Activated naive CD4-positive, alpha-beta T cell treated with anti-CD3 and anti-CD28 coated beads, Interleukin-2, amount 50 U/mL, for 16 hours (primary cell): ENCODE measurements around the gene MYL9.

Experiments
- DNase-seq: peaks from one replicate; pipeline ENCODE4 v3.0.0-alpha.2; 2020

The MYL9 gene

DNA sequence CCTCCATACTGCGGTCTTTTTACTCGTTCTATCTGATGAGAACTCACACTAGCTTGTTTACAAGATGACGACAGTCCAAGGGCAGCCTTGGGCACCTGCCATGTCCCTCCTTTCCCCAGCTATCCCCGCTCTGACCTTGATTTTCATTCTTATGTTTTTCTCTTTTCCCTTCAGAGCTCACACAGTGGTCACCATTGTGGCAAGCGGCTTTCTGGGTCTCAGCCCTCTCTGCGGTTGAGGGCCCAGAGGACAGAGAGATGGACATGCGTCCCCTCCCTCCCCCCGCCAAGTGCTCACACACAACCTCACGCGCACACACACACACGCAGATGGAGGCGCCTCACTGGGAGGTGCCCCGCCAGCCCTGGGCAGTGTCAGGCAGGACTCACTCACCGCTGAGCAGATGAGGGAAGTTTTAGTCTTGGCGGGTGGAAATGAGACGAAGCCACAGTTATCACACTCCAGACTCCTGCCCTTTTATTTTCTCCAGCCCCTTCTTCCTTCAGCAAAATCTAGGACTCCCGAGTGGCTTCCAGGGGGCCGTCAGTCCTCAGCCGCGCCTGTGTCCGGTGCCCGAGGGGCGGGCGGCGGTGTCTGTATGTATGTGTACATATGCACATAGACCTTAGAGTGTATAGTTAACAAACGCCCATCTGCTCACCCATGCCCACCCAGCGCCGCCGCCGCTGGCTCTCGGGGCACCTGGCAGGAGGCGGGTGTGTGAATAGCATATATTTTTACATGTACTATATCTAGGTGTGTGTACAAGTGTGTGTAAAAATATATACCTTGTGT lies 13.8 kb upstream of the MYL9 start:
- no peak for DNase-seq

DNA sequence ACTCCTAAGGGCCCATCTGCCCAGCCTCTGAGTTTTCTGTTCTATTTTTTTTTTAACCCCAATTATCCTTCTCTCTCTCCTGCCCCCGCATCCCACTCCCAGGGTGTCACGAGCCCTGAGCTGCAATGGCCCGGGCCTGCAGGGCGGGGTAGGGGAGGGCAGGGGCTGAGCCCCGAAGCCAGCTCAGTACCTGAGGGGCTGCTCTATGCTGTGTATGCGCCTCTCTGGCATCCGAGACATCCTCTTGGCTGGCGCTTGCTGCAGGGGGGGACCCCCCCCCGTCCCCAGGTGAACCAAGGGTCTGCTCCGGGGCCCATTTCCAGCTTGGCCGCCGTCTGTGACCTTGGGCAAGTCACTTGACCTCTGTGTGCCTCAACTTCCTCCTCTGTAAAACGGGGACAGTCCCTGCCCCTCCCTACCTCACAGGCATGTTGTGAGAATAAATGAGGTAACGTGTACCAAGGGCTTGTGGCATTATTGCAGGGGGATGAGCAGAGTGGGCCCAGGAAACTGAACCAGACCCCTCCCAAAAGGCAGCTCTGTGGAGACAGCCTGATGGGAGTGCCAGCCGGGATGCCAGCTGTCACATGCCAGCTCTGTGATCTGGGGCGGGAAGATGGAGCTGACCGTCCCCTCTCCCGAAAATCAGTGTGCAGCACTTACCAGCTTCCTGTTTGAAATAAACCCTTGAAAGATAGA lies 13.0 kb upstream of the MYL9 start:
- DNase-seq = no peak

DNA sequence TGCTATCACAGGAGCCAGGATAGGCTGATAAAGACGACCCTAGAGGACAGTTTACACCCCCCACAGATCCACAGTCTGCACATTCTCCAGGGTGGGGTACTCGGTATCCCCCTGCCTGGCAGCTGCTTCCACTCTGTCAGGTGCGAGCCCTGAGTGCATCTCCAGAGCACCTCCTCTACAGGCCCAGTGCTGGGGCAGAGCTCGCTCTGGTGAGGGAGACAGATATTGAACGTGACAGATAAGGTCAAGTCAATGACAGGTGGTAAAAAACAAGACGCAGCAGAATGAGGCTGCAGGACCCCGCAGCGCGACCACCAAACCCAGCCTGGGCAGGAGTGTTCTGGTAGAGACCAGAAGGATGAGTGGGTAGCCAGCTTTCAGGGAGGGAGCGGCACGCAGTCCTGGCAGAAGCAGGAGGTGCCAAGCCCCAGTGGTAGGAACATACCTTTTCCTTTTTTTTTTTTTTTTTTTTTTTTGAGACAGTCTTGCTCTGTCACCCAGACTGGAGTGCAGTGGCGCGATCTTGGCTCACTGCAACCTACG lies 12.4 kb upstream of the MYL9 start:
- no peak for DNase-seq

DNA sequence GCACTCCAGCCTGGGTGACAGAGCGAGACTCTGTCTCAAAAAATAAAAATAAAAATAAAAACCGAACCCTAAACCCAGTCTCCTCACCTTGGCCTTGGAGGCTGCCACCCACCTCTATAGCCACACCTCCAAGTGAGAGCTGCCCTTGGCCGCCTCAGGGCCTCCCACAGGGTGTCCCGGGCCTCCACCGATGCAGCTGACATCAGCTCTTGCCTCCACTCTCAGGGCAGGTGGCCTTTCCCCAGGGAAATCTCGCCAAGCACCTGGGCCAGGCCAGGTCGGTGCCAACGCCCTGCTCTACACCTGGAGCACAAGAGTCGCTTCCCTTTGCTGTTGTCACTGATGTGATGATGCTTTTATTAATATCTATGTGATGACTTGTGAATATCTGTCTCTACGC lies 8.9 kb upstream of the MYL9 start:
- DNase-seq = no peak

DNA sequence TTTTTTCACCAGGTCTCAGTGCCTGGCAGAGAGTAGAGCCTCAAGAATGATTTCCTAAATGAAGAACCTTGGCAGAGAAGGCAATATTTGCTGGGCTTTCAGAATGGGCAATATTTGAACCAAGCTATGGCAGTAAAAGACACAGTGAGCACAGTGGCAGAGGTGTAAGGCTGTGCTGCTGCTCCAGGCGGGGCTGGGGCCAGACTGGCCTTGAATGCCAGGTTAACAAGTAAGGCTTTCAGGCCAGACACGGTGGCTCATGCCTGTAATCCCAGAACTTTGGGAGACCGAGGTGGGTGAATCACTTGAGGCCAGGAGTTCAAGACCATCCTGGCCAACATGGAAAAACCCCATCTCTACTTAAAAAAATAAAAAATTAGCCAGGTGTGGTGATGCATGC lies 8.5 kb upstream of the MYL9 start:
- no peak for DNase-seq

DNA sequence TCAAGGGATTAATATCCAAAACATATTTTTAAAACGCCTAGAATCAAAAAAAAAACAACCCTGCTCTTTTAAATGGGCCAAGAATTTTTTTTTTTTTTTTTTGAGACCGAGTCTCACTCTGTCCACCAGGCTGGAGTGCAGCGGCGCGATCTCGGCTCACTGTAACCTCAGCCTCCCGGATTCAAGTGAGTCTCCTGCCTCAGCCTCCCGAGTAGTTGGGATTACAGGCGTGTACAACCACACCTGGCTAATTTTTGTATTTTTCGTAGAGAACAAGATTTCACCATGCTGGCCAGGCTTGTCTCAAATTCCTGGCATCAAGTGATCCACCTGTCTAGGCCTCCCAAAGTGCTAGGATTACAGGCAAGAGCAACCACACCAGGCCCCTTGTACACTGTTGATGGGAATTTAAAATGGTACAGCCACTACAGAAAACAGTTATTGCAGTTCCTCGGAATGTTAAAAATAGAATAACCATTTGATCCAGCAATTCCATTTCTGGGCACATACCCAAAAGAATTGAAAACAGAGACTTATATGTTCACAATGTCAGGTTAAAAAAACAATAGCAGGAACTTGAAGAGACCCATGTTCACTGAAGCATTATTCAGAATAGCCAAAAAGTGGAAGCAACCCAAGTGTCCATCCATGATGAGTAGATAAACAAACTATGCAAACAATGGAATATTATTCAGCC lies 3.1 kb upstream of the MYL9 start:
- DNase-seq = no peak

DNA sequence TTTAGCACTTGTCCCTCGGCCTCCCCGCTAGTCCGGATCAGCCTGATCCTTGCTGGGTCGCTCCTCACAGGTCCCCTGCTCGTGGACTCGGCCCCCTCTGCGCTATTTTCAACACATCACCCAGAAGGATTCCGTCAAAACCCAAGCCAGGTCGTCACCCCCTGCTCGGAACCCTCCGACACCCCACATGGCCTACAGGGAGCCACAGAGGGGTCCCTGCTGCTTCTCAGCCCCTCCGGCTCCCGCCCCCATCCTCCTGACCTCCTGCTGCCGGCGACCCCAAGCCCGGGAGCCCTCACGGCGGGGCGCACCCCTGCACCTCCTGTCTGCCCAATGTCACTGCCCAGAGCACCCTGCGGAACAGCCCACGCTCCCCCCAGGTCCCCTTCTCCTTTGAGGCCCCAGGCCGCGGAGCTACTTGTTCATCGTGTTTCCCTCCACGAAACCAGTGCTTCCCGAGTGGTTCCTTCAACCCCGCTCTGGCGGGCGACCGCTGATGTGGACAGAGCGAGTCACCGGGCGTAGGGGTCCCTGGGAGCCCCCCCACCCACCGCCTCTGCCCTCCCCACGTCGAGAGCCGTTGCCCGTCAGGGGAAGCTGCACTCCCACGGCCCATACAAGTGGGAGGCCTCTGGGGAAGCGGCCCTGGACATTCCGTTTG lies 638 bp upstream of the MYL9 start:
- DNase-seq = no peak

DNA sequence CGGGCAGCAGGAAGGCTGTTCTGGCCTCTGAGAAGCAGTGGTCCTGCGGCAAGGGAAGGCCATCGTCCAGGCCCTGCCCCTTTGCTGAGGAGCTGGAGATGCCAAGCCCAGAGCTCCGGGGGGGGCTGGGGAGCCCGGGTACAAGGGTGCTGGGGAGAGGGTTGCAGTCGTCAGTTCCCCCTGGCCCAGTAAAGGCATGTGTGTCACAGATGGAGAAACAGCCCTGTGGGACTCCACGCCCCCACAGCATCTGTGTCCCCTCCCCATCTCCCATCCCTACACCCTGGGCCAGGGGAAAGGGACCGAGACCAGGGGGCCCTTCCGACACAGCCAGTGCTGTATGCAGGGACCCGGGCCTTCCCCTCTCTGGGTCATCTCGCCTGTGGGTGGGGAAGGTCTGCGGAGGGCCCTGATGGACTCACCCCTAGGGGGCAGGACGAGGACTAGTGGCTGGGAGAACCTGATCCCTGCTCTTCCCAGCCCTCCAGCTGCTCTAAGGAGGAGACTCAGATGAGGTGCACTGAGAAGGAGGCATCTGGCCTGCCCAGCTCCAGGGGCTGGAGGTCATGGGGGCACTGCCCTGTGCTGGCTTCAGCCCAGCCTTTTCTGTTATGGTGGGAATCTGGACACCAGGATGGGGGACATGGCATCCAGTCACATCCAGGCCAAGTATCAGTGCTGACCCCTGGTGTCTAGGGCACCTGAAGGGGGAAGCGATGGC lies 609 bp downstream of the MYL9 start:
- no peak for DNase-seq

DNA sequence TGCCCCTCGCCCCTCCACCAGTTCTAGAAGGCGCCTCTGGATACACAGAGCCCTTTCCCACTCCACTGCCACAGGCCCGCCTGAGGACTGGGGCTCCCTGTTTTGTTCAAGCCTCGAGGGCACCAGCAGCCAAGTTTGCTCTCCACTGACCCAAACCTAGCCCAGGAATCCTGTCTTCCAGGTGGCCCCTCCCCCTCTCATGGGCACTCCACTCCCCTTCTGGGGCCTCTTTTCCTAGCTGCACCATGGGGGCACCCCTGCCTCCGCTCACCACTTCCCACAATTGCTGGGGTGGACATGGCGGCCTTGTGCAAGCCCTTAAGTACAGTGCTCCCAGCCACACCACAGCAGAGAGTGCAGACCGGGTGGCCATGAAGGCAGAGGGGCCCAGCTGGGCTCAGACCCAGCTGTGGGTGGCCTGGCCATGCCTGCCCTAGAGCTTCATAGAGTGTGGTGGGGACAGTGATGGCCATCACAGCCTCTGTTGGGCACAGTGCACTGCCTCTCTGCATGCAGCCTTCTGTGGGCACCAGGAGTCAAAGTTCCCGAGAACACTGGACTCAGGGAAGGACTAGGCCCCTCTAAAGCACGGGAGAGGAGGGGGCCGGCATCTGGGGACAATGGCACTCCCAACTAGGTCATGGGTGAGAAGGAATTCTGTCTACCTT lies 1.3 kb downstream of the MYL9 start:
- DNase-seq = no peak

DNA sequence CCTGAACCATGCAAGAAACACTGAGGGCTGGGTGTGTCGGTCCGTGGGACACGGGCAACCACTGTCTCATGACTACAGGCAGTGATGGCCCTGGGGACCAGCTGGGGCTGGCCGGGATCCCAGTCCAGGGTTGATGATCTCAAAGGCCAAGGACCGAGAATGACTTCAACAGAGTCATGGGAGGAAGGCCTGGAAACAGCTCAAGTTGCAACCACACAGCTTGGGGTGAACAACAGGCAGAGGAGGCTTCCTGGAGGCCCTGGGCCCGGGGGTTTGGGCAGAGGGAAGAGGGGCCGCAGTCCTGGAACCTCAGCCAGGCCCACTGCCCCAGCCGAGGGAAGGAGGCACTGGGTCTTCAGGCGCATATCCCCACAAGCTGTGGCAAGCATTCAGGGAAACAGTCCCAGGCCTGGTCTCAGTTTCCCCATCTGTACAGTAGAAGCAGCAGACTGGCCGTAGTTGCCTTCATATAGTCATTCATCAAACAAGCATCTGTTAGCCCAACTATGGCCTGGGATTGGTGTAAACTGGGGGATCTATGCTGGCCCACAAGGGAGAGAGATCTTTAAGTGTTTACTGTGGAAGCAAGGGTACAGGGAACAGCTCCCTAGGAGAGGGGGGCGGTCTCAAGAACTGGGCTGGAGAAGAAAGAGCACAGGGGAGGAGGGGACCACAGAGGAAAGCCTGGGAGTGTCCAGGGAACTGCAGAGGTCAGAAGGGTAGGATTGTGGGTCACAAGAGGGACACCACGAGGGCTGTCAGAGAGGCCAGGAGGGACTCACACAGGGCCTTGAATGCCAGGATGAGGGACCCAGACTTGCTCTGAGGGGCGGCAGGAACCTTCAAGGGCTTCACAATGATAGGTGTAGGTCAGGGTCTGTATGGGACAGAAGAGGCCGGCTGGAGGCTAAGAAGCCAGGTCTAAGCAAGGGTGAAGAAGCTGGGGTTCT lies 2.1 kb downstream of the MYL9 start:
- no peak for DNase-seq

DNA sequence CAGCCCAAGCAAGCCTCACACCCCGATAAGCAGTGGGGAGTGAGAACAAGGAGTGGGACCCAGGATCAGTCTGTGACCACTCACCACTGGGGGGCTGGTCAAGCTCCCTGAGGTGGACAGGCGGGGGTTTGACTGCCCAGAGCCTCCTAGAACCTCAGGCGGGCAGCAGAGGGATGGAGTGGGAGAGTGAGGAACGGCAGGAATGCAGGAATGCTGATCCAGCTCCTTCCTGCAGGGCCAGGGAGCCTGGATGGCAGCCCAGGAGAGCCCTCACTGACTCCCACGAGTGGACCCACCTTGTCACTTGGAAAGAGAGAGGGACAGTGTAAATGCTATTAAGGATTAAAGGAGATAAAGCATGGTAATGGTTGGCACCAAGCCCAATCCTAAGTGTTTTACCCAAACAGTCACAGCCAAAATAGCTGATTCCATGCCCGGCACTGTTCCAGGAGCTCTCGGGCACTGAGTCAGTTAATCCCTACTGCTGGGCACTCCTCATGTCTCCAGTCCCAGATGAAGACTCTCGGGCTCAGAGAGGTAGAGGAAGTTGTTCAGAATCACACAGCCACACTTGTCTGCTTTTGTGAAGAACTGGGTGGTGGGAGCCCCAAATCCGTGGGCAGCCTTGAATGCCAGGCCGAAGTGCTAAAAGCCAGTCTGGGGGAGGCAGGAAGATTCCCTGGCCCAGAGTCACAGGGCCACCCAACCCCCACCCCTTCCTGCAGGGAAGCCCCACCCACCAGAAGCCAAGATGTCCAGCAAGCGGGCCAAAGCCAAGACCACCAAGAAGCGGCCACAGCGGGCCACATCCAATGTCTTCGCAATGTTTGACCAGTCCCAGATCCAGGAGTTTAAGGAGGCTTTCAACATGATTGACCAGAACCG lies 3.1 kb downstream of the MYL9 start:
- DNase-seq = no peak

DNA sequence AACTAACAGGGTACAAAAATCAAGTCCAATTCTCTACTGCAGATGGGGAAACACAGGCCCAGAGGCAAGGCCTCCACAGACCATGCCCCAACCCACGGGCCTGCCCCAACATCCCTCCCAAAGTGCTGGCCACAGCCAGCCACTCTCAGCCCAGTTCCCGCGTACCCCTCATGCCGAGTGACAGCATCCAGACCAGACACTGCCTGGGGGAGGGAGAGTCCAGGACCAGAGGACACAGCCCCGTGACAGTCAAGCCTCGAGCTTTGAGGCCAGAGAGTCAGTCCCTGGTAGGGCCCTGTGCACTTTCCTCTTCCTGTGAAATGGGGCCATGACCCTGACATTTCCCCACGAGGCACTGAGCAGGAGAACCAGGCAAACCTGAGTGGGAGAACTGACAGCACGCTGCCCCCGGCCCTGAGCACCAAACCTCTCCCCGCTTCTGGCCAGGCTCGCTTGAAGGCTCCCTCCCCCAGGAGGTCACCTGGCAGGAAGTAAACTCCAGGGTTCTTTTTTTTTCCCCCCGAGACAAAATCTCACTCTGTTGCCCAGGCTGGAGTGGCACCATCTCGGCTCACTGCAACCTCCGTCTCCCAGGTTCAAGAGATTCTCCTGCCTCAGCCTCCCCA lies 4.9 kb downstream of the MYL9 start:
- no peak for DNase-seq

DNA sequence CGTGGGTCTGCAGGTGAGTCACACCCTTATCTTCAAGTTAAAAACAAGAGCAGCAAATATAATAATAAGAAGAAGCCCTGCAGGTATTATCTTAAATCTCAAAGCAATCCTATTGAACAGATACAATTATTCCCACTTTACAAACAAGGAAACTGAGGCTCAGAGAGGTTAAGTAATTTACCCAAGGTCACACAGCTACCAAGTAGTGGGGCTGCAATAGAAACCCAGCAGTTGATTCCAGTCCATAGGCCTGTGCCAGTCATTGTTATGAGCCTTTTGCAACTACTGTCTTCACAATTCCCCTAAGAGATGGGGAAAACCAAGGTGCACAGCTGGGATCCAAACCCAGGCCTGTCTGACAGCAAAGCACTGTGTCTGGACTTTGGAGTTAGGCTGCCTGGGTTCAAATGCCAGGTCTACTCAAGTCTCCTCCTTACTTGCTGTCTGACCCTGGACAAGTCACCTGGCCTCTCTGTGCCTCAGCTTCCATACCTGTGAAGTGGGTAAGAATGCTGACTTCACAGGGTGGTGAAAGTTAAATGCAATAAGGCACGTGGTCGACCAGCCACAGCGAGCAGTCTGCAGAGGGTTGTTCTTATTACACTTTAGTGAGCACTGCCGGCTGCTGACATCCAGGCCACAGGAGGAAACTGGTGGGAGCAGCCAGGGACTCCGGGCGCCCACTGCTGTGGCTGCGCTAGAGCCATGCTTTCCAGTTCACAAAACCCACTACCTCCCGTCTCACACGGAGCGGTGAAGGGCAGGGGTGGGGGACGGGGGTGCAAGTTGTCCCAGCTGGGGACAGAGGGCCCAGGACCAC lies 6.1 kb downstream of the MYL9 start:
- no peak for DNase-seq

DNA sequence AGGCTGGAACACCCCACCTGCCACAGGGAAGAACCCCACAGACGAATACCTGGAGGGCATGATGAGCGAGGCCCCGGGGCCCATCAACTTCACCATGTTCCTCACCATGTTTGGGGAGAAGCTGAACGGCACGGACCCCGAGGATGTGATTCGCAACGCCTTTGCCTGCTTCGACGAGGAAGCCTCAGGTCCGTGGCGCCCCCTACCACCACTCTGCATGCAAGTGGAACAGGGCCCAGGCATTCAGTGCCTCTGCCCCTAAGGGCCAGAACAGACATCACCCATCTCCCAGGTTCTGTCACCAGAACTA lies 6.6 kb downstream of the MYL9 start:
- no peak for DNase-seq

DNA sequence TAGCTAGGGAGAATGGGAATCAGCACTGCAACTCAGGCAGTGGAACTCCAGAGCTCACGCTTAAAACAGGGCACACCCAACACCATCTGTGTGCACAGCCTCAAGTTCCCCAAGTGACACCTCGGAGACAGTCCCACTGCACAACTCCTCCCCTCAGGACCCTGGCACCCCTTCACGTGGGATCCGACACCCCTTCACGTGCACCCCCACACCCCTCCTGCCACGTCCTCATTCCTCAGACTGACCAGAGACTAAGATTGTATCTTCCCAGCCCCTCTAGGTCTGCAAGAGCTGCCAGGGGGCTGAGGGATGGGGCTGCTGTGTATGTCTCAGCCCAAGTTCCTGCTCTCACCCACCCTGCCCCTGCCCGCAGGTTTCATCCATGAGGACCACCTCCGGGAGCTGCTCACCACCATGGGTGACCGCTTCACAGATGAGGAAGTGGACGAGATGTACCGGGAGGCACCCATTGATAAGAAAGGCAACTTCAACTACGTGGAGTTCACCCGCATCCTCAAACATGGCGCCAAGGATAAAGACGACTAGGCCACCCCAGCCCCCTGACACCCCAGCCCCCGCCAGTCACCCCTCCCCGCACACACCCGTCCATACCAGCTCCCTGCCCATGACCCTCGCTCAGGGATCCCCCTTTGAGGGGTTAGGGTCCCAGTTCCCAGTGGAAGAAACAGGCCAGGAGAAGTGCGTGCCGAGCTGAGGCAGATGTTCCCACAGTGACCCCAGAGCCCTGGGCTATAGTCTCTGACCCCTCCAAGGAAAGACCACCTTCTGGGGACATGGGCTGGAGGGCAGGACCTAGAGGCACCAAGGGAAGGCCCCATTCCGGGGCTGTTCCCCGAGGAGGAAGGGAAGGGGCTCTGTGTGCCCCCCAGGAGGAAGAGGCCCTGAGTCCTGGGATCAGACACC lies 7.6 kb downstream of the MYL9 start:
- DNase-seq = no peak

DNA sequence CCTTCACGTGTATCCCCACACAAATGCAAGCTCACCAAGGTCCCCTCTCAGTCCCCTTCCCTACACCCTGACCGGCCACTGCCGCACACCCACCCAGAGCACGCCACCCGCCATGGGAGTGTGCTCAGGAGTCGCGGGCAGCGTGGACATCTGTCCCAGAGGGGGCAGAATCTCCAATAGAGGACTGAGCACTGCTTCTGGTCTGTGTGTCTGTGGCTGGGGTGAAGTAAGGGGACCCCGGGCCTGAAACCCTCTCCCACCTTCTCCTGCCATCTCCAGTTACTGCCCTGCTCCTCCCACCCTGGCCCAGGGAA lies 8.3 kb downstream of the MYL9 start:
- no peak for DNase-seq
